Esophagus muscularis mucosa (tissue), 4 donors: ENCODE results near the gene CLDND2. TPM values are rescaled to one million over a fixed set of nuclear protein-coding genes. Genes with fewer than 3 reads are reported as not detected.
A peak's percentile ranks its signal among the peaks of the same experiment; 100 is the strongest.

Source experiments
- DNase-seq: peaks from one replicate; pipeline ENCODE4 v3.0.0-alpha.2; 2017; ENCODE audit errors: extremely low spot score
- H3K27ac ChIP-seq, 4 donors: fragments of 200-600 bp; sonication (generic); replicated peaks in 1 of 4; 1 replicate in 3 of 4; 2 replicates in 1 of 4; pipeline ENCODE4 v1.5.1; 2016 to 2019; ENCODE audit warnings: mild to moderate bottlenecking in 1 of 4
- H3K27me3 ChIP-seq, 4 donors: fragments of 200-600 bp; sonication (generic); one replicate each; pipeline versions ENCODE4 v1.5.1 to v1.6.0; 2016 to 2019
- H3K36me3 ChIP-seq, 4 donors: fragments of 200-600 bp; sonication (generic); one replicate each; pipeline ENCODE4 v1.5.1; 2016 to 2019
- H3K4me1 ChIP-seq, 4 donors: fragments of 200-600 bp; sonication (generic); one replicate each; pipeline ENCODE4 v1.5.1; 2016 to 2019
- H3K4me3 ChIP-seq, 4 donors: fragments of 200-600 bp; sonication (generic); 1 replicate in 2 of 4; 2 replicates in 2 of 4; pipeline ENCODE4 v1.5.1; 2016 to 2019; ENCODE audit warnings: mild to moderate bottlenecking in 4 of 4, moderate library complexity in 1 of 4
- H3K9me3 ChIP-seq, 4 donors: fragments of 200-600 bp; sonication (generic); 1 replicate in 3 of 4; 2 replicates in 1 of 4; pipeline ENCODE4 v1.5.1; 2016 to 2019
- CTCF ChIP-seq, 3 experiments: fragments of 200-600 bp in 2 of 3; fragments of 450-650 bp in 1 of 3; sonication (generic) in 2 of 3; IDR thresholded peaks; one replicate each; pipeline ENCODE4 v1.5.1; 2017 to 2019; ENCODE audit warnings: antibody characterized with exemption in 3 of 3, mild to moderate bottlenecking in 2 of 3, moderate library complexity in 1 of 3
- EP300 ChIP-seq: sonication (generic); formaldehyde crosslinking; IDR thresholded peaks from one replicate; pipeline ENCODE4 v1.6.1; 2017; ENCODE audit warnings: antibody characterized with exemption
- POLR2A ChIP-seq: fragments of 450-650 bp; IDR thresholded peaks from one replicate; pipeline ENCODE4 v1.6.1; 2017; ENCODE audit warnings: antibody characterized with exemption, moderate library complexity, mild to moderate bottlenecking, low read depth
- POLR2AphosphoS5 ChIP-seq, 2 donors: sonication (generic); formaldehyde crosslinking; IDR thresholded peaks; one replicate each; pipeline ENCODE4 v1.6.1; 2017; ENCODE audit warnings: antibody characterized with exemption in 2 of 2
- WGBS: methylation state at CpG from one replicate; pipeline ENCODE4 v1.1.5; 2018; 5-methylcytosine and 5-hydroxymethylcytosine counted together
- intact Hi-C: fragments of 100-400 bp; cut with DNase I; formaldehyde crosslinking; loops from one replicate; pipeline ENCODE4 v1.15.1; 2023
- total RNA-seq, 4 donors: library from RNA; depleted of rRNA; stranded (reverse); fragments of >200 nt; gene quantifications; one replicate each; pipeline versions ENCODE4 v1.1.0 to v1.2.1, GENCODE V29; 2016

Gene CLDND2
- total RNA-seq, 4 donors from 2014 or later = not detected

- H3K4me1 ChIP-seq = peaks cover 0 to 10% (median 8%) of the 10 kb centered on the region in 4 donors
- no peaks in the 10 kb centered on the region for H3K36me3 ChIP-seq
- no peak overlapping the region for H3K27ac ChIP-seq
- no peaks in the 10 kb centered on the region for H3K27me3 ChIP-seq
- DNase-seq = no peak
- no peak for TF ChIP-seq POLR2A
- no peak for TF ChIP-seq CTCF (IDR thresholded peaks at IDR 0.05)
- TF ChIP-seq POLR2AphosphoS5 (IDR thresholded peaks at IDR 0.05) = no peak
- TF ChIP-seq EP300 = no peak
- H3K9me3 ChIP-seq = no peaks in the 10 kb centered on the region
- 88% methylated on average over 13 of the region's 18 CpGs for WGBS
- H3K4me3 ChIP-seq = no peak overlapping the region
- intact Hi-C loops = no loop called here
Observed at GRCh38 chr19:51372021-51372648, 3.3 kb upstream of the CLDND2 start.

GRCh38 chr19:51371186-51371690 lies 2.4 kb upstream of the CLDND2 start:
- Histone ChIP-seq H3K9me3 (no peaks in the 10 kb centered on the region), H3K27ac (no peak overlapping the region), H3K36me3 (no peaks in the 10 kb centered on the region), H3K4me1 (peaks cover 0 to 15% (median 13%) of the 10 kb centered on the region in 4 donors), H3K4me3 (no peak overlapping the region), H3K27me3 (no peaks in the 10 kb centered on the region)
- intact Hi-C loops = no loop called here
- WGBS = 79% methylated on average over 8 of the region's 8 CpGs
- TF ChIP-seq EP300 (no peak), POLR2AphosphoS5 (IDR thresholded peaks at IDR 0.05) (no peak), CTCF (IDR thresholded peaks at IDR 0.05) (no peak), POLR2A (no peak)
- no peak for DNase-seq

DNA sequence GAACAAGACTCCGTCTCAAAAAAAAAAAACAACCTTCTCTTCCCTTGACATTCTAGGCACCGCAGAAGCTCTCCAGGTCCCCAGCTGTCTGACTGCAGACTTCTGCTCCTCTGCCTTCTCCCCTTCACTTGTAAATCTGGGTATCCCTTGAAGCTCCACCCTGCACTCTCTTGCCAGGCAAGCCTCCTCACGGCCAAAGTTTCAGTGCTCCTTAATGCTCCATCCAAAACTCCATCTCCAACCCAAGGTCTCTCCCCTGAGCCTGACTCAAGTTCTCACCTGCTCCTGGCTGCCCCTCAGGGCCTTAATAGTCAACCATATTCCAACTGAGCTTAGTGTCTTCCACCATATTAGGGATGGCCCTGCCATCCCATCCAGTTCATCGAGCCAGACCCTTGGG lies 1.4 kb upstream of the CLDND2 start:
- intact Hi-C loops = no loop called here
- H3K4me3 ChIP-seq = no peak overlapping the region
- TF ChIP-seq EP300 = no peak
- TF ChIP-seq POLR2AphosphoS5 (IDR thresholded peaks at IDR 0.05) = no peak
- no peak for TF ChIP-seq CTCF (IDR thresholded peaks at IDR 0.05)
- TF ChIP-seq POLR2A = no peak
- H3K27me3 ChIP-seq = no peaks in the 10 kb centered on the region
- no peak overlapping the region for H3K27ac ChIP-seq
- no peaks in the 10 kb centered on the region for H3K36me3 ChIP-seq
- no peaks in the 10 kb centered on the region for H3K9me3 ChIP-seq
- DNase-seq = no peak
- H3K4me1 ChIP-seq = peaks cover under 1 to 20% (median 19%) of the 10 kb centered on the region in 4 donors
- WGBS = 77% methylated on average over 4 of the region's 4 CpGs

GRCh38 chr19:51367565-51368365 lies 1.0 kb downstream of the CLDND2 start:
- intact Hi-C loops = loop anchor here (10.0 kb wide), 1 partner anchor 337 kb away; no protein-coding TSS in a partner anchor
- Histone ChIP-seq H3K27ac (peak overlapping the region; percentile 95 to 99 (median 97)), H3K27me3 (no peaks in the 10 kb centered on the region), H3K36me3 (no peaks in the 10 kb centered on the region), H3K9me3 (no peaks in the 10 kb centered on the region), H3K4me3 (peak overlapping the region; percentile 67 to 86 (median 75)), H3K4me1 (peaks cover 26 to 45% (median 43%) of the 10 kb centered on the region in 4 donors)
- peak; percentile 99 for DNase-seq
- WGBS = 0% methylated on average over 28 of the region's 64 CpGs
- peak in 1 of 3 experiments; percentile 14 for TF ChIP-seq CTCF (IDR thresholded peaks at IDR 0.05)
- no peak for TF ChIP-seq EP300
- TF ChIP-seq POLR2A = no peak
- TF ChIP-seq POLR2AphosphoS5 (IDR thresholded peaks at IDR 0.05) = peak in 1 of 2 donors; percentile 97
